Central memory CD4-positive, alpha-beta T cell (primary cell): ENCODE results near the gene SPSB4.

Experiments
- DNase-seq: peaks from one replicate; pipeline ENCODE4 v3.0.0; 2022

Gene SPSB4

DNA sequence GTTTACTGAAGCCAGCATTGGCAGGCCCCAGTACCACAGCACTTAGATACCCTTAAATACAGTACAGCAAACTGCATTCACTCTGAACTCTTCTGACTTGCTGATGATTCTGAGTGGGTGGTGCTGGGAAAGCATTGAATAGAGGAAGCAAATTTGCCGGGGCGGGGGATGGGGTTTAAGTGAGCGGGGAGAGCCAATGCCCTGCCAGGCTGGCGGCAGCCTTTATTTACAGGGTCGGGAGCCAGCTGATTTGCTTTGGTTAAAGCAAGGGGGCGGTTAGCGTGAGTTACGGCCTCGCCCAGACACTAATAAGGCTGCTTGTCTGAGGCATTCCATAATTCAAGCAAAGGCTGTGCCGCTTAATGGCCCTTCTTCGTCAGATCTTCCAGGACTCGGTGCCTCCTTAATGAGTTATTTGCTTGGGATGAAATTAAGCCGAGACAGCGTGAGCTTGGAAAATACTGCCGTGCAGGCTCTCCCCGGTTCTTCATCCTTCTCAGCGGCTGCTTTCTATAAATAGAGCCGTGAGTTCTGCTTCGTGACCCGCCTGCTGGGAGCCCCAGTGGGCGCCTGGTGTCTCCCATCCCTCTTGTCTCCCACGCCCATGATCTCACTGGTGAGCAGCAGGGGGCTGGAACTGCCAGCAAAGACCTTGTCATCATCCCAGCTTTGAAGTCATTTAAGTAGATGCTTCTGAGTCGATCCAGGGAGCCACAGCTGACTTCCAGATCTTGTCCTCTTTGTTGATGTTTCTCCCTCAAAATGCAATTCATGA lies 25.8 kb downstream of the SPSB4 start:
- no peak for DNase-seq

DNA sequence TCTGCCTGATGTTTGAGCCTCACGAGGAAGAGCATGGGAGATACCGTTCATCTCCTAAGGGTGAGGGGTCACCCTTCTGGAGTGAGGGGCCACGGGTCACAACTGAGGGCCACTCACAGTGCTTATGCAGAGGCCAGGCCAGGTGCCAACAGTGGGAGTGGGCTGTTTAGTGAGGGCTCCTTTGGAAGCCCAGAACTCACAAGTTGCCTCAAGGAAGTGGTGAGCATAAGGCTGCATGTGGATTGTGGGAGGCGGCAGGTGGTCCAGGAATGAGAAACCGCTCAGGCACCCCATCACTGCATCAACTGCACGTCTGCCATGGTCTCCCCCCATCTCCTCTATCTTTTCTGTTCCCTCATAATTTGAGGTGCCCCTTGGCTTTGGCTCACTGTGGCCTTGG lies 26.5 kb downstream of the SPSB4 start:
- no peak for DNase-seq

DNA sequence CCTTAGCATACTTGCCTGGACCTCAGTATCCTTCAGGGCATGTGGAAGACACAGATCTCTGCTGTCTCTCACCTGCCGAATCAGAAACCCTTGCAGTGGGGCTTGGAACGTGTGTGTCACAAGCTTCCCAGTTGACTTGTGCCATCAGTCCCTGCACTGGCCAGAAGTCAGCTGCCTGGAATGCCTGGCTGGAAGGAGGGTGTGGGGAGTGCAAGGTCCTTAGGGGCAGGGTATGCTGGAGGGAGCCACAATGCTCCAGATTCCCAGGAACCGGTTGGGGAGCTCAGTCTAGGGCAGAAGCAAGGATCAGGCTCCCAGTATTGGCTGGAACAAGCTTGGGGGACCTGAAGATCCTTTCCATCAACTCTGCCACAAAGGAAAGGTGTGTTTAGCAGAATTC lies 27.1 kb downstream of the SPSB4 start:
- no peak for DNase-seq

DNA sequence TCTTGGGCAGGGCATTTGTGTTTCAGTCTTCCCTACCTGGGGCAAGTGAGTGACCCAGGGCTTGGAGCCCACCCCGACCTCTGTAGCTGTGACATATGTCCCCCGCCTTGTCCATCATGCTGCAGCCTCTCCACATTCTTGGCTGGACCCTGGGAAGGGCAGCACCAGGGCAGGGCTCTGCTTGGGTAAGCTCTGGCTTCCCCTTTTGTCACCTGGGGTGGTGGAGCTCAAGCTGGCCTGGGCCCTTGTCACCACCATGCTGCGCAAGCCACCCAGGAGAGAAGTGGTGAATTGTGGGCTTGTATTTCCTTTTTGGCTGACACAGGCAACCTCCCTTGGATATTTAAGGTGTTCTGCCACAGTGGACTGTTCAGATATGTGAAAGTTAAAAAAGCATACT lies 29.3 kb downstream of the SPSB4 start:
- DNase-seq = no peak

DNA sequence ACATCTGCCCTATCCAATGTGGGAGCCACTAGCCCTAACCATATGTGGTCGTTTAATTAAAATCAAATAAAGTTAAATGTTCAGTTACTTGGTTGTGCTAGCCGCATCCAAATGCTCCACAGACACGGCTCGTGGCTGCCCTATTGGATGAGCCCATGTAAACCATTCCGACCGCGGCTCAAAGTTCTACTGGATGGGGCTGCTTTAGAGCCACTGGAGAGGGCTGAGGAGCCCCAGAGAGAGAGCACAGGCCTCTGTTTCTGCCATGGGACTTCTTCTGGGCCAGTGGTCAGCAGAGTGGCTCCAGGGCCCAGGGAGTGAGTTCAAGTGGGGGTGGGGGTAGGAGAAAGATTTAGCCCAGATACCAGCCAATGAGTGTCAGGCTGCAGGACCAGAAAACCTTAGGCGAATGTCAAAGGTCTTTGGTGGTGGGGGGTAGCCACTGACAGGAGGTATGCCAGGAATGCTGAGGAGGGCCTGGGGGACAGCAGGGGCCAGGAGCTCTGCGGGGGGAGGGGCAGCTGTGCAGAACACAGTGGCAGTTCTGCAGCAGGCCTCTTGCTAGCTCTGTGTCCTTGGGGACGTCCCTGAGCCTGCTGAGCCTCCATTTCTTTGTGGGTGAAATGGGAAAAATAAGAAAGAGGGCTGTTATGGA lies 30.1 kb downstream of the SPSB4 start:
- no peak for DNase-seq

DNA sequence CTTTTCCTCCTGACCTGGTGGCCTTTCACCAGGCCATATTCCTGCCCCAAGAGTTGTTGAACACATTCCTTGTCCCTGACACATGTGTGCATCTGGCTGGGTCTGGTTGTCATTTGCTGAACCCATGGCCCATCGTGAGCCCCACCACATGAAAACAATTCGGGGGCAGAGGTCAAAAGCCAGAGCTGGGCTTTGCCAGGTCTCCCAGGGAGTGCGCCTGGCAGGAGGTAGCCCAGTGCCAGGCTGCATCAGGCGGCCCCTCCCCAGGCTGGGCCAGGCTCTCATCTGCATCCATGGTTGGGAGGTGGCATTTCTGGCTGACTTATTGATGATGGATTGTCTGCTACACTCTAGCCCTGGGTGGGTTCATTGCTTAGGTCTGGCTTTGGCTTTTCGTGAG lies 30.9 kb downstream of the SPSB4 start:
- DNase-seq = no peak

DNA sequence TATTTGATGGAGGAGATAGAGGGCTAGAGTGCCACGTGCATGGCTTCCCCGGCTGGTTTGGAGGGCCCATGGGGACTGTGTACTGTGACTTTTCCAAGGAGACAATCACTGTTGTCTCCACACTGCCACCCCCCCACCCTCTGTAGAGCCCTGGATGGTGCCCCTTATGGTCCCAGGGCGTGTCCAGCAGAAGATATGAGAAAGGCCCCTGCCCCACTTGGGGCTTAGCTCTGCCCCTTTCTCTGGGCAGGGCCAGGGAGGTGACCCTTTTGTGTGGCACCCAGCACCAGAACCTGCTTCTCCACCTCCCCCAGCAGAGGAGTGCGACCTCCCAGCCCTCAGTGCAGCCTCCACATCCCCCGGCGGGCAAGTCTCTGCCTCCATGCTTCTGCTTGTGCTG lies 32.1 kb downstream of the SPSB4 start:
- no peak for DNase-seq

DNA sequence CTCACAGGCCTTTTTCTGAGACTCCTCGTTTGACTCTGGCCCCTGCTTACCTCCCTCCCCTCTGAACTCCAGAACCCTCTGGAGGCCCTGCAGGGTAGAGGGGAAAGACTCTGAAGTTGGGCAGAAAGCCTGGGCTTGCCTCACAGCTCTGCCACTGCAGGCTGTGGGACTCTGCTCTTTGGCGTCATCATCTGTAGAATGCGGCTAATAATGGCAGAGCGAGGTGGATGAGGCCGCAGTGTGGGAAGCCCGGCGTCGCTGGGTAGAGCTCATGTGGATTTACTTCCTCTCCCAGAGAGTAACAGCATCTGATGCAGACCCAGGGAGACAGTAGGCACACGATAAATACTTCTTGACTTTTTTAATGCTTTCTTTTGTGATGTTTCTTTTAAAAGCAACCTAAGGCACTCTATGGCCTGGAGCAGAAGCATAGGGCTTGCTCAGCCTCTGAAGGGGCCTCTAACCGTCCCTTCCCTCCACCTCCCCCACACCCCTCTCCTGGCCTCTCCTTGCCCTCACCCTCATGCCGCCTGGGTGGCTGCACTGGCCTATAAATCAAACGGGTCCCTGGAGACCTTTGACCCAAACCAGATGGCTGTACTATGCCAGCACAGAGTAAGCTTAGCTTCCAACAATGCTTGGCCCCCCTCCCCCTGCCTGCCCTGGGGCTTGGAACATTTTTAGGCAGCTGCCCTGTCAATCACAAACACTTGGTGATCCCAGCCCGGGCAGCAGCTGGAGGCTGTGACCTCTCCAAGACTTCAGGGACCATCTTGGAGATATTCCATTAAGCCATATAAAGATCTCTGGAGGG lies 32.9 kb downstream of the SPSB4 start:
- DNase-seq = no peak

DNA sequence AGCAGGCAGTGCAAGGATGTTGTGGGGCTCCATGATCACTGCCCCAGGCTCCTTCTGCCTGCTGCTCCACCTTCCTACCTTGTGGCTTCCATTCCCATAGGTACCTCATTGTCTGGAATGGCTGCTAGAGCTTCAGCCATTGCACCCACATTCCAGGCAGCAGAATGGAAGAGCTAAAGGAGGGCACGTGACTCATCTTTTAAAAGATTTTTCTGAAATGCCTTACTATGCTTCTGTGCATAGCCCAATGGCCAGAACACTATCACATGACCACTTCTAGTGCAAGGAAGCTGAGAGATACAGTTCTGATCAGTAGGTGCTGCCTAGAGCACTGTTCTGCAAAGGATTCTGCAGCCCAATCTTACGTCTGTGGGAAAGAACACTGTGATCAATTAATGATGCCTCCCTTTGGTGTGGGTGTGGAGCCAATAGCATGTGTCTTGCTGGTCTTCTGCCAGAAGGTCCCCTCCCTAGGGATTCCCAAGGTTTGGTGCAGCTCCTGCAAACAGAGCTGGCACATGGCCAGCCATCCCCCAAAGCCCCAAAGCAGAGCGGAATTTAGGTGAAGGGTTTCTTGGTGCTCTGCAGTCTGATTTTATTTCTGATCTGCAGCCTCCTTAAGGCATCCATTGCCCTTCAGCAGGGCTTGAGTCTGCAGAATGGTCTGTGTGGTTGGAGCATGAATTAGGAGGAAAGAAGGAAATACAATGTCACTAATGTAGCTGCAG lies 34.4 kb downstream of the SPSB4 start:
- no peak for DNase-seq

DNA sequence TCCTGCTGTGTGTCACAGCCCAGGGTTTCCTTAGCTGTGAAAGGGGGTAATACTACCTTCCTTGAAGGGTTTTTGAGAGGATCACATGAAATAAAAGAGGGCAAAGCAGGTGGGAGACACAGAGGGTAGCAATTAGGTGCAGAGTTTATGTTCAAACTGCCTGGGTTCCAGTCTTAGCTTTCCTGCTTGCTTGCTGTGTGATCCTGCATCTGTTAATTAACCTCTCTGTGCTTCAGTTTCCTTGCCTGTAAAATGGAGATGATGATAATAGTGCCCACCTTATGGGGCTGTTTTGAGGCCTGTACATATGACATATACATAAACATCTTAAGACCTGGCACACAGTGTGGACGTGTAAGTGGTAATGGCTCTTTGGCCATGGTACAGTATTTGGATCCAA lies 35.0 kb downstream of the SPSB4 start:
- no peak for DNase-seq

DNA sequence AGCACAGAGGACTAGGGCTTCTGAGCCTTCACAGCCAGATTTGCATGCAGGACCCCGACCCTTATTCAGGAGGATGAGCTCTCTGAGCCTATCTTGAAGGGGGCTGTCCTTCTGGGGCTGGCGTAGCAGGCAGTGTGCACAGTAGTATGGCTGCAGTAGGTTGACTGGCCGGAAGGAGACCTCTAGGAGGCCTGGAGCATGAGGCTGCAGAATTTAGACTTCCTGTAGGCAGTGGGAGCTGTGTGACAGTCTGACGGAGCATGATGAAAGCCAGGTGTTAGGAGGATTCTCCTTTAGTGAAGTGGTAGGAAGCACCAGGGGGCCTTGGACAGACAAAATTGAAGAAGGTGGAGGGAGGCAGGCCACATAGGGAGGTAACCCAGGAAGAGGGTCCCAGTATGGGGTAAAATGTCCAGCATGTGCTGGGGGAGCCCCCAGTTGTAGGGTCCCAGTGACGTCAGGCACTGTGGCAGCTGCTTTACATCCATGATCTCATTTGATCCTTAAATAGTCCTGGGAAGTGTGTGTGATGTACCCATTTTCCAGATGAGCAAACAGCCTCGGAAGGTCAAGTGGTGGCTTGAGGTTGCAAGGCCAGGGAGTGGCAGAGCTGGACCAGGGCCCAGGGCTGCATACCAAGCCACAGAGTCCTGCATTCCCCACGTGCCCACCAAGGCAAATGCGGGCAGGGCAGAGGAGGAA lies 36.1 kb downstream of the SPSB4 start:
- no peak for DNase-seq

DNA sequence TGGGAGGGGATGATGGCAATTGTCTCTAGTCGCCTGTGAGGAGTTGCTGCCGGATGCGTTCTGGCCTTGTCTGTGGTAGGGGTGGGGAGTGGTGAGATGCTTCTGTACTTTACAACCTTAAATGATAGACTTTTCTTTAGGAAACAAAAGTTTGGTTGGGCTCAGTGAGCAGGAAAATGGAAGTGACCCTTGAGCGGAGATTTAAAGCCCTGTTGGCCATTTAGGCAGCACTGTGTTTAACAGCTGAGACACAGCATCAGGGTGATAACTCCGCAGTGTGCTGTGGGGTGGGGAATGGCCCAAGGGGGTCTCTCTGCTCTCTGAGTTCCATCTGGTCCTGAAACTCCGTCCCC lies 36.6 kb downstream of the SPSB4 start:
- no peak for DNase-seq

DNA sequence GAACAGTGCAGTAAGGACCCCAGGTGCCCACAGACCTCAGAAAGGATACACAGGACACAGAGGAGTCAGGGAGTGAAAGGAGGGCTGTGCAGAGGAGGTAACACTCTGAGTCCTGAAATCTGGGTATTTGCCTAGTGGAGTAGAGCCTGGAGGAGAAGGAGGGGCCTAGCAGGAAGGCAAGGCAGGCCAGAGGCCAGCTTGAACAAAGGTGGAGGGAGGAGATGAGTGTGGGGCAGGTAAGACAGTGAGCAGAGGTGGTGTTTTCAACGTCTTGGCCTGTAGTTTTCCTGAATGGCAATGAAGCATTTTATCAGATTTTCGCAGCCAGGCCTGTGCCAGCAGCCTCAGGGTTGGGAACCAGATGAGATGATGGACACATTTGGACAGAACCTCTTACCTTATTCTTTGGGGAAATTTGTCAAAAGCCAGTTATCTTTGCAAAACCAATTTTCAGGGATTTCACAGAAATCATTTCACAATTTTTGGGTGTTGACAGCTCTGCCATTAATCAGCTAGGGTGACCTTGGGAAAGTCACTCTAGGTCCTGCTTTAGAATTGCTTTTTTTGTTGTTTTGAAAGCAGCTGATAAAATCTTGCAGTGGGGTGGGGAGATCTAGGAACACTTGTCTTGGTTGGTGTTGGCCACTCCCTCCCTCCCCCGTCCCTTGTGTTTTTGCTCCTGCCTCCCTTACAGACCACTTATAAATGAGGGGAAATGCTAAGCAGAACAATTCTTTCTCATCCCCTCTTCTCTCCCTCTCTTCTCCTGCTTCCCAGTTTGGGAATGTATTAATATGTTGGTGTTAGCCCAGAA lies 38.4 kb downstream of the SPSB4 start:
- no peak for DNase-seq

DNA sequence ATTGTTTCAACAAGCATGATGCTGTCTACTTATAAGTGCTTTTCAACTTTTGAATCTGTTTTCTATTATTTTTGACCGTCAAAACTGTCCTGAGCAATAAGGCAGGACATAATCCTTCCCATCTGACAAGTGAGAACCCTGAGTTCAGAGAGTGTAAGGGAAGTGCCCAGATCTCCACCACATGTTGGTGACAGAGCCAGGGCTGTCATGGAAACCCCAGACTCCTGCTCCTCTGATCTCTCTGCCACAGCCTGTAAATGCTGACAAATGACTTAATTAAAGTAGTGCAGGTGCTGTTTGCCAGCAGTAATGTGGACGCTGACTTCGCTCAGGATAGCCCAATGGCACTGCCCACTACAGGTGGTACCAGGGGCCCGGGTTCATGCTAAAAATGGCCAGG lies 40.3 kb downstream of the SPSB4 start:
- no peak for DNase-seq

DNA sequence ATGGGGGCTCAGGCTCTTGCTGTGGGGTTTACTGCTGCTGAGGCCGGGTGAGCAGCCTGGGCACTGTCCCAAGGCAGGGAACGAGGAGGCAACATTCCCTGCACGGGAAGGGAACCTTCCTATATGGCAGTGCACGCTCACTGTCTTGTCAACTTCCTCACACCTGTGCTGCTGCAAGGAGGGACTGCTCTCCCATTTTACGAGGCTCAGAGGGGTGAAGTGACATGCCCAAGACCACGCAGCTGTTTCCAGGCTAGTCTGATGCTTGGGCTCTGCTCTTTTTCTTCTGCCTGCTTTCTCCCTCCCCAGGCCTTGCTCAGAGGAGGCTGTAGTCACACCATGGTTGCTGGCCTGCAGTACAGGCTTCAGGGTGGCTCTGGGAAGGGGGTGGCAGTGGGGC lies 41.5 kb downstream of the SPSB4 start:
- no peak for DNase-seq

DNA sequence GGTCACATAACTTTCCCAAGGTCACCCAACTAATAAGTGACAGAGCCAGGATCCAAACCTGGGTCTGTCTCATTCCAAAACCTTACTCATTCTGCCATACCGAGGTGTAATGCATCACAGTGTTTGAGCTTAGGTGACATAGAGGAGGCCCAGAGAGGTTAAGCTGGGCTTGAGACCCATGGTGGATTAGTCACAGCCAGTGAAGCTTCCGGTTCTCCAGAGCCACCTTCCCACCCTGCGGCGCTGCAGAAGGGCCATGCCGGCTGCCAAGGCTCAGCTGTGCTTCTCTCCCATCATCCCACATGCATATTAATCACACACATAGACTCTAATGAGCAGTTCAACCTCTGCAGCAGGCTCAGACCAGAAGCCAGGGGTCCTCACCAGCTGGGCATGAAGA lies 42.2 kb downstream of the SPSB4 start:
- no peak for DNase-seq

DNA sequence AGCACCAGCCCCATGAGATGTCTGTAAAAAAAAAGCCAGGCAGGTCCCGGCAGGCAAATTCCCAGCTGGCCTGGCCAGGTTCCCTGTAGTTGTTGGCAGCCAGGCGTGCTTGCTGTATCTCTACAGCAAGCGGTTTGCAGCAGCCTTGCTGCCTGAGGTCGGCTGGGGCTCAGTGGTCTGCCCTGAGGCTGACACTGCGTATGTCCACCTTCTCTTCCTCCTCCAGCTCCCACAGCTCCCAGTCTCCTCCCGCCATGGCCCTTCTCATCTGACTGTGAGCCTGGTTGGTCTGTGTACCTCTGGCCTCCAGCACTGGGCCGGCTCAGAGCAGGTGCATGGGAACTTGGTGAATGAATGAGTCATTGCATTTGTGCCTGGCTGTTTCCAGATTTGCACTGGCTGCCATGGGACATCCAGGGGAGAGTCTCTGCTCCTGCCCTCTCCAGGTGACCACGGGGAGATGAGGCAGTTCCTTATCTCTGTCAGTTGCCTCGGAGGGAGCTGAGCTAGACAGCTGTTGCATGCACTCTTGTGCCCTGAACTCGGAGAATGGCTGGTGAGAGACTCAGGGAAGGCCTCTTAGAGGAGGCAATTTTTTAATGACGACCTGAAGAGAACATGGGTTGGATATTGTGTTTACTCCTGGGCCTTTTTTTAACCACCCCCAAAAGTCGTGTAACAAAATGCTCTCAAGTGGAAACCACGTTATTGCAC lies 43.0 kb downstream of the SPSB4 start:
- no peak for DNase-seq

DNA sequence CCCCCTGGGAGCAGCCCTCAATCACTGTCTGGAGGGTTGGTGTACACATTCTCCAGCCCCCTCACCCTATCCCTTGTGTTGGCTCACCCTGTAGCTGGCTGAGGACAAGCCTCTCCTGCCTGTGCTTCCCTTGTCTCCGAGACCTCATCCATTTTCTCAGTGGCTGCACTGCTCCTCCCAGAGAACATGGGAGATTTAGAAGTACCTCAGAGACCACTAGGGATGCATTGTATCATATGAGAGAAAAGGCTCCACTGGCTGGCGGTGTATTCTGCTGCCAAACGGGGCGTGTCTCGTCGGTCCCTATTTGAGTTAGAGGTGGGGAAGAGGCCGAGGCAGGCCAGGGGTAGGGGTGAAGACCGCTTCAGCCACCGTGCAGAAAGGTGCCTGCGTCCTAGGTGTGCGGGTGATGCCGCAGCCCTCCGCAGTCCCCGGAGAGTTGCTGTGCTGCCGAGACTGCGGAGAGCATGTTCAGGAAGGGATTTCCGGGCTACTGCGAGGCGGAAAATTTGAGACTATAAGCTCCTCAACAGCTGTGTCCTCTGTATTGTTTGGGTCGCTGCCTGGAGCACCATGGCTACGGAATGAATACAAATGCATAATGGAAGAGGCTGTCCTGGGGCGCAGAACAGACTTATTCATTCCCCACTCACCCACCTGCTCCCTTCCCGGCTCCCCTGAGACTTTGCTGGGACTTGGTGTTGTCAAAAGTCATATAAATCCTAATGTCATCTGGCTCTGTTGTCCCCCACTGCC lies 43.8 kb downstream of the SPSB4 start:
- DNase-seq = no peak

DNA sequence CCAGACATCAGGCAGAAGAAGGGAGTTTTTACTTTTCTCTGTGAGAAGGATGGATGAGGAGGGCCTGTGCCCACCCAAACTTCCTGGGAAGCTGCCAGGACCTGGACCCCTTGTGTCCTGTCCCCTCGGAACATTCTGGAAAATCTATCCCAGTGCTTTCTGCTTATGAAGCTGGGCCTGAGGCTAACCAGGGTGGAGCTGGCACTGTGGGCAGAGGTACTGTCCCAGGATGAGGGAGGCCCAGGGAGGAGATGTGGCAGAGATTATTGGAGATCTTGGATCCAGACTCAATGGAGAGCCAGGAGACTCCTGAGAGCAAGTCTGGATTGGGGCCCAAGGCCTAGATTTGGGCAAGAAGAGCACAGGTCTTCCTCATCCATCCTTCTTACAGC lies 44.4 kb downstream of the SPSB4 start:
- no peak for DNase-seq

DNA sequence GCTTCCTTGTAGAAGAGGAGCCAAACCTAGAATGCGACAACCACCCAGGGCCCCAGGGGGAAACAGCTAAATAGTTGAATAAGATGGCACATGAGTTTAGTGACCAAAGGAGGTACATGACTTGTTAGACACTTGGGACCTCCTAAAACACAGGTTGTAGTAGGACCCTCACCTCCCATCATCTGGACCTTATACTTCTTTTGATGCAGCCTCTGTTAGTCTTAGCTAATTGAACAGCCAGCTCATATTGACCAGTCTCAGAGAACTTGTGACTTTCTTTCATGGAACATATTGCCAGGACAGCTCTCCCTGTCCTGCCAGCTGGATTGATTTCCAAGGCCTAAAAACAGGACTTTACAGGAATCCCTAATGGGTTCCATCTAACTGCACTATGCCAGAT lies 45.0 kb downstream of the SPSB4 start:
- no peak for DNase-seq
